Measurements from ENCODE around the gene CCAR1.
"Not testable (repeated sequence)": the region's sequence is repeated elsewhere in the genome, so short reads cannot be mapped to it uniquely, and the experiment has no call there.

Gene CCAR1, protein sequence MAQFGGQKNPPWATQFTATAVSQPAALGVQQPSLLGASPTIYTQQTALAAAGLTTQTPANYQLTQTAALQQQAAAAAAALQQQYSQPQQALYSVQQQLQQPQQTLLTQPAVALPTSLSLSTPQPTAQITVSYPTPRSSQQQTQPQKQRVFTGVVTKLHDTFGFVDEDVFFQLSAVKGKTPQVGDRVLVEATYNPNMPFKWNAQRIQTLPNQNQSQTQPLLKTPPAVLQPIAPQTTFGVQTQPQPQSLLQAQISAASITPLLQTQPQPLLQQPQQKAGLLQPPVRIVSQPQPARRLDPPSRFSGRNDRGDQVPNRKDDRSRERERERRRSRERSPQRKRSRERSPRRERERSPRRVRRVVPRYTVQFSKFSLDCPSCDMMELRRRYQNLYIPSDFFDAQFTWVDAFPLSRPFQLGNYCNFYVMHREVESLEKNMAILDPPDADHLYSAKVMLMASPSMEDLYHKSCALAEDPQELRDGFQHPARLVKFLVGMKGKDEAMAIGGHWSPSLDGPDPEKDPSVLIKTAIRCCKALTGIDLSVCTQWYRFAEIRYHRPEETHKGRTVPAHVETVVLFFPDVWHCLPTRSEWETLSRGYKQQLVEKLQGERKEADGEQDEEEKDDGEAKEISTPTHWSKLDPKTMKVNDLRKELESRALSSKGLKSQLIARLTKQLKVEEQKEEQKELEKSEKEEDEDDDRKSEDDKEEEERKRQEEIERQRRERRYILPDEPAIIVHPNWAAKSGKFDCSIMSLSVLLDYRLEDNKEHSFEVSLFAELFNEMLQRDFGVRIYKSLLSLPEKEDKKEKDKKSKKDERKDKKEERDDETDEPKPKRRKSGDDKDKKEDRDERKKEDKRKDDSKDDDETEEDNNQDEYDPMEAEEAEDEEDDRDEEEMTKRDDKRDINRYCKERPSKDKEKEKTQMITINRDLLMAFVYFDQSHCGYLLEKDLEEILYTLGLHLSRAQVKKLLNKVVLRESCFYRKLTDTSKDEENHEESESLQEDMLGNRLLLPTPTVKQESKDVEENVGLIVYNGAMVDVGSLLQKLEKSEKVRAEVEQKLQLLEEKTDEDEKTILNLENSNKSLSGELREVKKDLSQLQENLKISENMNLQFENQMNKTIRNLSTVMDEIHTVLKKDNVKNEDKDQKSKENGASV

DNA sequence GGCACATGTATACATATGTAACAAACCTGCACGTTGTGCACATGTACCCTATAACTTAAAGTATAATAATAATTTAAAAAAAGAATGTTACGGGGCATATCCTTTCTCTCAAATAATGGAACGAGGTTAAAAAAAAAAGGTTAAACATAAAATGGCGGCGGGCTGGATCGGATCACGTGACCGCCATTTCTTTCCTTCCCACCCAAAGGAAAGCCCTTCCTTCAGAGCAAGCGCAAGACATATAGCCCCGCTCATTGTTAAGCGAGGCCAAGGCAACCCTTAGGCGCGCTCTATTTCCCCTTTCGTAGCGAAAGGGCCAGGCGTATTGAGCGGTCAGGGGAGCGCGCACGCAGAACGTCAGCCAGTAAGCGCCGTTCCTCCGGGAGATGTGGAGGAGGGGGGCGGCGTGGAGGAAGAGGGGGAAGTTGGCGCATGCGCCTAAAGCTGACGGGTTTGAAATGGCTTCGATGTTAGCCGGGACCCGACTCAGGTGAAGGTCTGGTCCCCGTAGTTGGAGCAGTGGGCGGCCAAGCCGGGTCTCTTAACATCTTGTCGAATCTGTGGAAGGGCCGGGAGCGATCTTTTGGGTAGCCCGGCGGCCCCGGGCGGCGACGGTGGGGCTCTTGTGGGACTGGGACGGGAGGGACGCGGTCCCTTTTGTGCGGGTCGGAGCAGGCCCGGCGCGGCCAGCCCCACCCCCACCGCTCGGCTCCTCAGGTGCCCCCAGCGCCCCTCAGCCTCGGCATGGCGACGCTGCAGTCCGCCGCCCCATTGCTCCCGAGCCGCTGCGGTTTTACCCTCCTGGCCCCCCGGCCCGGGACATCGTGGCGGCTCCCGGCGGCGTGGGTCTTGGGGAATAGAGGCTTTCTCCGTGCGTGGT lies at the start of gene CCAR1:
CCAR1 (plus strand) TSS at position 447 of the 880 bp plus-strand sequence. CDS start 1,266 bp downstream, outside the sequence.
- peak within 1 kb of the TSS; percentile 91 for H3K27ac ChIP-seq
- TF ChIP-seq, protein P1, sequence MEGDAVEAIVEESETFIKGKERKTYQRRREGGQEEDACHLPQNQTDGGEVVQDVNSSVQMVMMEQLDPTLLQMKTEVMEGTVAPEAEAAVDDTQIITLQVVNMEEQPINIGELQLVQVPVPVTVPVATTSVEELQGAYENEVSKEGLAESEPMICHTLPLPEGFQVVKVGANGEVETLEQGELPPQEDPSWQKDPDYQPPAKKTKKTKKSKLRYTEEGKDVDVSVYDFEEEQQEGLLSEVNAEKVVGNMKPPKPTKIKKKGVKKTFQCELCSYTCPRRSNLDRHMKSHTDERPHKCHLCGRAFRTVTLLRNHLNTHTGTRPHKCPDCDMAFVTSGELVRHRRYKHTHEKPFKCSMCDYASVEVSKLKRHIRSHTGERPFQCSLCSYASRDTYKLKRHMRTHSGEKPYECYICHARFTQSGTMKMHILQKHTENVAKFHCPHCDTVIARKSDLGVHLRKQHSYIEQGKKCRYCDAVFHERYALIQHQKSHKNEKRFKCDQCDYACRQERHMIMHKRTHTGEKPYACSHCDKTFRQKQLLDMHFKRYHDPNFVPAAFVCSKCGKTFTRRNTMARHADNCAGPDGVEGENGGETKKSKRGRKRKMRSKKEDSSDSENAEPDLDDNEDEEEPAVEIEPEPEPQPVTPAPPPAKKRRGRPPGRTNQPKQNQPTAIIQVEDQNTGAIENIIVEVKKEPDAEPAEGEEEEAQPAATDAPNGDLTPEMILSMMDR (conservative IDR thresholded peaks at IDR 0.05): no peak

DNA sequence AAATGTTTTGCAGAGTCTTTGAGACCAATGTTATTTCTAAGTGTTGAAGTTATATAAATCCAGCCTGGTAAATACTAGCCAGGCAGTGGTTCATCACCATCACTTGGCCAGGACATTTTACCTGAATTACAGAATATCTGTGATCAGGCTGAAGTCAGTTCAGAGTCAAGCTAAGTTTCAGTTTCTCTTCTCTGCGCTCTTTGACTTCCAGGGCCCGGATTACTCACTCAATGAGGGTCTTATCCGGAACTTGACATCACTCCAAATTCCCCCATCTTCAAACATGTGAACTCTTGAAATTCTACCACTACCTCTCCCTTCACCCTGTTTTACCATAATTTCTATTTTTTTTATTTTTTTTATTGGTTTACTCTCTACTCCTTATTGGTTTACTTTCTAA lies 36.6 kb upstream of the CCAR1 start:
- TF ChIP-seq, protein P1 (conservative IDR thresholded peaks at IDR 0.05): no peak
- no peak overlapping the region for H3K27ac ChIP-seq

DNA sequence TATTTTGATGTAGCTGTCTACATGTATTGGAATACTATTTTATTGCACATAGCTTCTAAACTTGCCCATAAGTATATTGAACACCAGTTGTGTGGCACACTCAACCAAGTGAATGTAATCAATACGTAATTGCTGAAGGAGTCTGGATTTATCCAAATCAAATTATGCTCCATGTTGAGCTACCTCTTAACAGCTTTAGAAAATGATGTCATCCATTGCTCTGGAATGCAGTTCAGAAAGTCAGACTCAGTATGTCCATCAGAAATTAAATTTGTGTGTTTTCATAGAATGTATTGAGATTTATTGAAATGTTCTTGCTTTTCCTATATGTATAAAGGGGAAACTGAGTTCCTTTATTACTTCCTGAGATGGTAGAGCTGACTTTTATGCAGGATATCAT lies 25.0 kb upstream of the CCAR1 start:
- TF ChIP-seq, protein P1 (conservative IDR thresholded peaks at IDR 0.05): no peak

DNA sequence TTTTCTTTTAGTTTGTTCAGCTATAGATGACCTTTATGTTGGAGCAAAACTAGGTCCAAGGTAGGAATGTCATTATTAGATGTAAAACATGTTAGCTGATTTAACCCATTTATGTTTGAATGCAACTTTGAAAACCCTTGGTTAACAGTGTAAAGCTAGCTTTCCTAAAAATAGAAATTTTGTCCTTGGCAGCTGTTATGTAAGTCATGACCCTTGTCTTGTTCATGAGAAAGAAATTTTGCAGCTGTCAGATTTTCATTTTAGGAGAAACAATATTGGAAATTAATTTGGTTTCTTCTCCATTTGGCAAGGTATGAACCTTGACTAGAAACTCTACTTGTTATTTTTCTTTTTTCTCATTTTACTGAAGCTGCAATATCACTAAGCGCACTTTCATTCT lies 23.9 kb upstream of the CCAR1 start:
- H3K27ac ChIP-seq: no peak overlapping the region
- TF ChIP-seq, protein P1 (conservative IDR thresholded peaks at IDR 0.05): no peak

More for the DNA sequence above, 25.0 kb upstream of the CCAR1 start:
- no peak overlapping the region for H3K27ac ChIP-seq

DNA sequence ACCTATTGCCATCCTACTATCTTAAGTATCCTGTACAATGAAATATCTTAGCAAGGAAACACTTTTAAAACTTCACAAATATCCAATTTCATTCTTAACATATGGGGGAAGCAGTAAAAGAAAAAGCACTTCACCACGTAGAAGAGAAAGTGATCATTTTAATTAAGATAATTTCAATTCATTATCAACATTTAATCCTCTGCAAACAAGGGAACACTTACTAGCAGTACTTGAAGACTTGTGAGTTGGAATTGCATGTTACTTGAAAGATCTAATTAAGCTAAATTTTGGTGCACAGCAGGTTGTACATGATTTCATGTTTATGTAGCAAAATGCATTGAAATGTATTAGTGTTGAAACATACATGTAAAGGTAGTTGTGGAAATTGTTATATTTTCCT lies 20.8 kb upstream of the CCAR1 start:
- TF ChIP-seq, protein P1 (conservative IDR thresholded peaks at IDR 0.05): no peak
- no peak overlapping the region for H3K27ac ChIP-seq

DNA sequence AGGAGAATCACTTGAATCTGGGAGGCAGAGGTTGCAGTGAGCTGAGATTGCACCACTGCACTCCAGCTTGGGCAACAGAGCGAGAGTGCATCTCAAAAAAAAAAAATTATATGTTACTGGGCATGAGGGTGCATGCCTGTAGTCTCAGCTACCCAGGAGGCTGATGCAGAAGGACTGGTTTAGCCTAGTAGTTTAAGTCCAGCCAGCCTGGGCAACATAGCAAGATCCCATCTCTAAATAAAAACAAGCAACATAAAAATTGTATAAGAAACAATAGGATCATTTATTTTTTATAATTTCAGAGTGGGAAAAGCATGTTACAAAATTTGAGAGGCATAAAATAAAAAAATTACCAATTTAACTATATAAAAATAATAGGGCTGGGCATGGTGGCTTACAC lies 15.5 kb upstream of the CCAR1 start:
- TF ChIP-seq, protein P1 (conservative IDR thresholded peaks at IDR 0.05): no peak
- H3K27ac ChIP-seq: no peak overlapping the region

DNA sequence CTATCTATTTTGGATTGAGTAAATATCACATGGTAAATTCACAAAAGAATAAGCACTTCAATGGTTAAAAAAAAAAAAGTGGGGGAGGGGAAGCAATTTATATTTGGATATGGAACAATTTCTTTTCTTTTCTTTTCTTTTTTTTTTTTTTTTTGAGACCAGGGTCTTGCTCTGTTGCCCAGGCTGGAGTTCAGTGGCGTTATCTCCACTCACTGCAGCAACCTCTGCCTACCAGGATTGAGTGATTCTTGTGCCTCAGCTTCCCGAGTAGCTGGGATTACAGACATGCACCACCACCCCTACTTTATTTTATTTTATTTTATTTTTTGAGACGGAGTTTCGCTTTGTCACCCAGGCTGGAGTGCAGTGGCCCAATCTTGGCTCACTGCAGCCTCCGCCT lies 12.1 kb upstream of the CCAR1 start:
- not testable (repeated sequence) for H3K27ac ChIP-seq

DNA sequence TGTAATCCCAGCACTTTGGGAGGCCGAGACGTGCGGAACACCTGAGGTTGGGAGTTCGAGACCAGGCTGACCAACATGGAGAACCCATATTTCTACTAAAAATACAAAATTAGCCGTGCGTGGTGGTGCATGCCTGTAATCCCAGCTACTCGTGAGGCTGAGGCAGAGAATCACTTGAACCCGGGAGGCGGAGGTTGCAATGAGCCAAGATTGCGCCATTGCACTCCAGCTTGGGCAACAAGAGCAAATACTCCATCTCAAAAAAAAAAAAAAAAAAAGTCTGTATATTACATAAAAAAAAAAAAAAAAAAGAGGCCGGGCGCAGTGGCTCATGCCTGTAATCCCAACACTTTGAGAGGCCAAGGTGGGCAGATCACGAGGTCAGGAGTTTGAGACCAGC lies 8.0 kb upstream of the CCAR1 start:
- H3K27ac ChIP-seq: not testable (repeated sequence)

Data from VCaP (cell line).